Activated T-cell treated with anti-CD3 and anti-CD28 coated beads, Interleukin-2, amount 50 U/mL, for 24 hours (primary cell): ENCODE data around the gene PLPPR3.
A peak's percentile ranks its signal among the peaks of the same experiment; 100 is the strongest.
"Not testable (repeated sequence)": the region's sequence is repeated elsewhere in the genome, so short reads cannot be mapped to it uniquely, and the experiment has no call there.

Experiments
- DNase-seq: peaks from one replicate; pipeline ENCODE4 v3.0.0-alpha.2; 2020
- H3K27ac Mint-ChIP-seq: 2 replicates; pipeline ENCODE4 v1.8.0; 2020; ENCODE audit warnings: mild to moderate bottlenecking, mixed read lengths
- H3K27me3 Mint-ChIP-seq: 2 replicates; pipeline ENCODE4 v1.8.0; 2020; ENCODE audit warnings: mixed read lengths
- H3K36me3 Mint-ChIP-seq: 2 replicates; pipeline ENCODE4 v1.8.0; 2020; ENCODE audit warnings: low read depth, mixed read lengths
- H3K4me1 Mint-ChIP-seq: 2 replicates; pipeline ENCODE4 v1.8.0; 2020; ENCODE audit warnings: low read depth, mixed read lengths
- H3K4me3 Mint-ChIP-seq: 2 replicates; pipeline ENCODE4 v1.8.0; 2020; ENCODE audit warnings: mild to moderate bottlenecking, moderate library complexity, mixed read lengths
- H3K9me3 Mint-ChIP-seq: 2 replicates; pipeline ENCODE4 v1.8.0; 2020; ENCODE audit warnings: mixed read lengths

The PLPPR3 gene

GRCh38 chr19:858868-859843, 37.4 kb upstream of the PLPPR3 start, which contains the start of gene CFD:
Gene CFD, plus strand, starts transcription at chr19:859664. Its CDS starts 26 bp downstream, at chr19:859690.
- DNase-seq = no peak
- Mint-ChIP-seq H3K27ac (no peak within 1 kb of the TSS), H3K36me3 (no peaks in the 10 kb centered on the region), H3K4me3 (peak within 1 kb of the TSS; percentile 41), H3K27me3 (peaks cover 12% of the 10 kb centered on the region), H3K4me1 (peaks cover 14% of the 10 kb centered on the region), H3K9me3 (no peaks in the 10 kb centered on the region)

DNA sequence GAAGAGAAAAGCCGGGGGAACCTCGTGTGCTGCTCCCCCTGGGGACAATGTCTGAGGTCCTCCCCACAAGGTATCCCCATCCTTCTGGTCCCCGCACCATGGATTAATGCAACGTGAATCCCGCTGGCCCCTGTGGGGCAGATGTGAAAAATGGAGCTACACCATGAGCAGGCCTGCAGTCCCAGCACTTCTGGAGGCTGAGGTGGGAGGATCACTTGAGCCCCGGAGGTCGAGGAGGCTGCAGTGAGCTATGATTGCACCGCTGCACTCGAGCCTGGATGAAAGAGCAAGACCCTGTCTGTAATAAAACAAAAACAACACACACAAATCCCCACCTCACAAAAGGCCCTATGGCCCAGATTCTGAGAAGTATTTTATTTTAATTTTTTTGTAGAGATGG, 36.5 kb upstream of the PLPPR3 start:
- no peak overlapping the region for H3K4me3 Mint-ChIP-seq
- DNase-seq = no peak
- no peak overlapping the region for H3K27ac Mint-ChIP-seq
- H3K27me3 Mint-ChIP-seq = peaks cover 14% of the 10 kb centered on the region
- no peaks in the 10 kb centered on the region for H3K36me3 Mint-ChIP-seq
- no peaks in the 10 kb centered on the region for H3K9me3 Mint-ChIP-seq
- peaks cover 8% of the 10 kb centered on the region for H3K4me1 Mint-ChIP-seq

- no peaks in the 10 kb centered on the region for H3K36me3 Mint-ChIP-seq
- H3K4me3 Mint-ChIP-seq = no peak overlapping the region
- DNase-seq = no peak
- no peaks in the 10 kb centered on the region for H3K9me3 Mint-ChIP-seq
- no peak overlapping the region for H3K27ac Mint-ChIP-seq
- H3K4me1 Mint-ChIP-seq = no peaks in the 10 kb centered on the region
- H3K27me3 Mint-ChIP-seq = peaks cover 24% of the 10 kb centered on the region
Observed at GRCh38 chr19:855566-856120, 33.9 kb upstream of the PLPPR3 start.

DNA sequence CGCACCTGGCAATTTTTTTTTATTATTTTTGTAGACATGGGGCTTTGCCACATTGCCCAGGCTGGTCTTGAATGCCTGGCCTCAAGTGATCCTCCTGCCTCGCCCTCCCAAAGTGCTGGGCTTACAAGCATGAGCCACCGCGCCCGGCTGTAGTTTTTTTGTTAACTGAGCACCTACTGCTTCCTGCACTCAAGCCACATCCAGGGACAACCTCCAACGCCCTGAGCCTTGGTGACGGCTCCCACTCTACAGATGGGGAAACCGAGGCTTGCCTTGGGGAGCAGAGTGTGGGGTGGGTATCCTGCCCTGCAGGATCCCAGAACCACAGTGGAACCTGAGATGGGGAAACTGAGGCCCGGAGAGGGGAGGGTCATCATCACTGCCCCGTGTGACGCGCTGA, 33.4 kb upstream of the PLPPR3 start:
- Mint-ChIP-seq H3K27ac (no peak overlapping the region), H3K4me1 (no peaks in the 10 kb centered on the region), H3K27me3 (peaks cover 27% of the 10 kb centered on the region), H3K4me3 (no peak overlapping the region), H3K9me3 (no peaks in the 10 kb centered on the region), H3K36me3 (no peaks in the 10 kb centered on the region)
- no peak for DNase-seq

DNA sequence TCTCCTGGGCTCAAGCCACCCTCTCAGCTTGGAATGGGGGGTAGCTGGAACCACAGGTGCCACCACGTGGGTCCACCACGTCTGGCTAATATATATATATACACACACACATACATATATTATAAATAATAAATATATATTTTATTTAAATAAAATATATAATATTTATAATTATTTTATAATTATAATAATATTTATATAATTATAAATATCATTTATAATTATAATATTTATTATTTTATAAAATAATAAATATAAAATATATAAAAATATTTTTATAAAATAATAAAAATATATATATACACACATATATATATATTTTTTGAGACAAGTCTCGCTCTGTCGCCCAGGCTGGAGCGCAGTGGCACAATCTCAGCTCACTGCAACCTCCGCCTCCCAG, 32.8 kb upstream of the PLPPR3 start:
- Mint-ChIP-seq H3K4me3 (no peak overlapping the region), H3K9me3 (no peaks in the 10 kb centered on the region), H3K27me3 (peaks cover 27% of the 10 kb centered on the region), H3K4me1 (no peaks in the 10 kb centered on the region), H3K36me3 (no peaks in the 10 kb centered on the region), H3K27ac (no peak overlapping the region)
- no peak for DNase-seq

GRCh38 chr19:853614-854220, 32.0 kb upstream of the PLPPR3 start:
- not testable (repeated sequence) for H3K4me3 Mint-ChIP-seq, H3K4me1 Mint-ChIP-seq

DNA sequence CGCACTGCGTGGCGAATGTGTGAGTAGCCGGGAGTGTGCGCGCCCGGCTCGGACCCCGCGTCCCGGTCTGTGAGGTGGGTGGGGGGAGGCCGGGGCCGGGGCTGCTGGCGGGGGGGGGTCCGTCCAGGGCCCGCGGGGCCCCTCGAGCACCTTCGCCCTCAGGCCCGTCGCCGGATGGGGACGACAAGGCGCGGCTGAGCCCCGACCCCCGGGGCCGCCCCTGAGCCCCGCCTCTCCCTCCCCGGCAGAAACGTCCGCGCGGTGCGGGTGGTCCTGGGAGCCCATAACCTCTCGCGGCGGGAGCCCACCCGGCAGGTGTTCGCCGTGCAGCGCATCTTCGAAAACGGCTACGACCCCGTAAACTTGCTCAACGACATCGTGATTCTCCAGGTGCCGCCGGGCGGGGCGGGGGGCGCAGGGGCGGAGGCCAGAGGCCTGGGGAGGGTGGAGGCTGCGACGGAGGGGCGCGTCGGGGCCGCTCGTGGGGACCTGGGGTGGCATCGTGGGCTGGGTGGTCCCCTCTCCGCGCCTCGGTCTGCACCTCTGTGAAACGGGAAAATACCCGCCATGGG, 31.3 kb upstream of the PLPPR3 start:
- Mint-ChIP-seq H3K4me1 (no peaks in the 10 kb centered on the region), H3K27me3 (peaks cover 34% of the 10 kb centered on the region), H3K36me3 (no peaks in the 10 kb centered on the region), H3K9me3 (no peaks in the 10 kb centered on the region), H3K4me3 (no peak overlapping the region), H3K27ac (no peak overlapping the region)
- DNase-seq = no peak

More at GRCh38 chr19:853614-854220, 32.0 kb upstream of the PLPPR3 start:
- H3K27me3 Mint-ChIP-seq = peaks cover 32% of the 10 kb centered on the region
- H3K27ac Mint-ChIP-seq, DNase-seq, H3K9me3 Mint-ChIP-seq, H3K36me3 Mint-ChIP-seq: not testable (repeated sequence)

DNA sequence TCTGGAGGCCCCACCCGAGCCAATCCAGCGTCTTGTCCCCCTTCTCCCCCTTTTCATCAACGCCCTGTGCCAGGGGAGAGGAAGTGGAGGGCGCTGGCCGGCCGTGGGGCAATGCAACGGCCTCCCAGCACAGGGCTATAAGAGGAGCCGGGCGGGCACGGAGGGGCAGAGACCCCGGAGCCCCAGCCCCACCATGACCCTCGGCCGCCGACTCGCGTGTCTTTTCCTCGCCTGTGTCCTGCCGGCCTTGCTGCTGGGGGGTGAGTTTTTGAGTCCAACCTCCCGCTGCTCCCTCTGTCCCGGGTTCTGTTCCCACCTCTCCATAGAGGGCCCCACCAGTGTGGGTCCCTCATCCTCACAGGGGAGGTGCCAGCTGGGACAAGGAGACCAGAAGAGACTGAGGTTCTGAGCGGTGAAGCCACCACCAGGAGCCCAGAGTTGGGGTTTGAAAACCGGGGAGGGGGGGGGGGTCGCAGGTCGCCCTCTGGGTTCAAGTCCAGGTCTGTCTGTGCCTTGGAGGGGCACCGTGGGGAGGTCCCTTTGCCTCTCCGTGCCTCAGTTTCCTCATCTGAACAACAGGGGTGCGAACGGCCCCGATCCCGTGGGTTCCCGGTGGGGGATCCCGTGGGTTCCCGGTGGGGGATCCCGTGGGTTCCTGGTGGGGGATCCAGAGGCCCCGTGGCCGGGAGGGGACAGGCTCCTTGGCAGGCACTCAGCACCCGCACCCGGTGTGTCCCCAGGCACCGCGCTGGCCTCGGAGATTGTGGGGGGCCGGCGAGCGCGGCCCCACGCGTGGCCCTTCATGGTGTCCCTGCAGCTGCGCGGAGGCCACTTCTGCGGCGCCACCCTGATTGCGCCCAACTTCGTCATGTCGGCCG, 30.6 kb upstream of the PLPPR3 start, which contains the start of gene ELANE:
Gene ELANE, plus strand, starts transcription at position 168 of the 878 bp plus-strand sequence. Its CDS starts 26 bp downstream, at position 194.
- Mint-ChIP-seq H3K36me3 (no peaks in the 10 kb centered on the region), H3K4me1 (no peaks in the 10 kb centered on the region), H3K4me3 (no peak within 1 kb of the TSS), H3K9me3 (no peaks in the 10 kb centered on the region), H3K27ac (no peak within 1 kb of the TSS), H3K27me3 (peaks cover 39% of the 10 kb centered on the region)
- no peak for DNase-seq

DNA sequence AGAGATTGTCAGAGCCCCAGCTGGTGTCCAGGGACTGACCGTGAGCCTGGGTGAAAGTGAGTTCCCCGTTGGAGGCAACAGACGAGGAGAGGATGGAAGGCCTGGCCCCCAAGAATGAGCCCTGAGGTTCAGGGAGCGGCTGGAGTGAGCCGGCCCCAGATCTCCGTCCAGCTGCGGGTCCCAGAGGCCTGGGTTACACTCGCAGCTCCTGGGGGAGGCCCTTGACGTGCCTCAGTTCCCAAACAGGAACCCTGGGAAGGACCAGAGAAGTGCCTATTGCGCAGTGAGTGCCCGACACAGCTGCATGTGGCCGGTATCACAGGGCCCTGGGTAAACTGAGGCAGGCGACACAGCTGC, 29.2 kb upstream of the PLPPR3 start:
- Mint-ChIP-seq H3K9me3 (no peaks in the 10 kb centered on the region), H3K27ac (no peak overlapping the region), H3K4me1 (no peaks in the 10 kb centered on the region), H3K4me3 (no peak overlapping the region), H3K36me3 (no peaks in the 10 kb centered on the region), H3K27me3 (peaks cover 52% of the 10 kb centered on the region)
- DNase-seq = no peak

- peaks cover 57% of the 10 kb centered on the region for H3K27me3 Mint-ChIP-seq
- no peak overlapping the region for H3K4me3 Mint-ChIP-seq
- H3K36me3 Mint-ChIP-seq = no peaks in the 10 kb centered on the region
- no peak overlapping the region for H3K27ac Mint-ChIP-seq
- no peaks in the 10 kb centered on the region for H3K9me3 Mint-ChIP-seq
- H3K4me1 Mint-ChIP-seq = no peaks in the 10 kb centered on the region
- DNase-seq = no peak
Observed at GRCh38 chr19:850221-850978, 28.6 kb upstream of the PLPPR3 start.

GRCh38 chr19:849195-849594, 27.4 kb upstream of the PLPPR3 start:
- not testable (repeated sequence) for H3K27ac Mint-ChIP-seq, H3K4me3 Mint-ChIP-seq, H3K36me3 Mint-ChIP-seq, H3K4me1 Mint-ChIP-seq, DNase-seq, H3K9me3 Mint-ChIP-seq
- peaks cover 68% of the 10 kb centered on the region for H3K27me3 Mint-ChIP-seq

DNA sequence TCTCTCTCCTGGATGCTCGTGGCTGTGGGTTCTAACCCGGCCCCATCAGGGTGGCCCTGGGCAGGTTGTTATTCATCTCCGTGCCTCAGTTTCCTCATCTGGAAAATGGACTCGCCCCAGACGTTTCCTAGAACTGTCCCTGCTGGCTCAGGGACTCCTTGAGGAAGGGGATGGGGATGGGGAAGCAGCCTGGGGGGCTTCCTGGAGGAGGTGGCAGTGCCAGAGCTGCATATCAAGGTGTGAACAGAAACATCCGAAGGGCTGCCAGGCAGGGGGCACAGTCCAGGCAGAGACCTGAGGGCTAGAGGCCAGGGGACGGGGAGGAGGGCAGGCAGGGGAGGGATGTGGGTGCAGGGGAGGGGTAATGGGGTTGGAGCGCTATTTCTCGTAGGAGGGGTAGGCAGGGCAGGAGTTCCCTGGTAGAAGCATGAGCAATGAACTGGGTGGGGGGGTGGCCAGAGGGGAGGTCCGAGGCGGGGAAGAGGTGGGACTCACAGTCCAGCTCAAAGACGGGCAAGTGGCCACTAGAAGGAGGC, 26.7 kb upstream of the PLPPR3 start:
- Mint-ChIP-seq H3K4me3 (no peak overlapping the region), H3K4me1 (peaks cover 3% of the 10 kb centered on the region), H3K27ac (no peak overlapping the region), H3K9me3 (no peaks in the 10 kb centered on the region), H3K36me3 (no peaks in the 10 kb centered on the region), H3K27me3 (peaks cover 66% of the 10 kb centered on the region)
- no peak for DNase-seq
